ENCODE data around the gene UNK. TPM values are rescaled to one million over a fixed set of nuclear protein-coding genes. Genes with fewer than 3 reads are reported as not detected.

Gene UNK
- total RNA-seq, 6 experiments from 2014 or later: 5.8 to 29.2 (median 11.1) TPM

GRCh38 chr17:75764711-75765421, 19.7 kb upstream of the UNK start, which contains the start of gene GALK1:
Gene GALK1, minus strand, starts transcription at chr17:75765192. Its CDS starts 56 bp downstream, at chr17:75765136.
- H3K27me3 ChIP-seq: no peaks in the 10 kb centered on the region
- peaks cover 0 to 20% (median 7%) of the 10 kb centered on the region in 4 donors for H3K4me1 ChIP-seq
- intact Hi-C loops (cut with DNase I): no loop called here
- TF ChIP-seq CTCF (IDR thresholded peaks at IDR 0.05) (peak; percentile 54 to 61 (median 58)), POLR2A (IDR thresholded peaks at IDR 0.05) (peak; percentile 69)
- peak; percentile 81 to 86 (median 84) for DNase-seq
- no peaks in the 10 kb centered on the region for H3K36me3 ChIP-seq
- peak within 1 kb of the TSS; percentile 72 to 82 (median 74) for H3K4me3 ChIP-seq
- peak; percentile 76 to 89 (median 85) for ATAC-seq
- peak within 1 kb of the TSS; percentile 66 to 84 (median 72) for H3K27ac ChIP-seq
- H3K9me3 ChIP-seq: no peaks in the 10 kb centered on the region
- WGBS (ENCODE audit: insufficient coverage, low coverage, low lambda C conversion rate, missing lambda C conversion rate): 2% methylated on average over 11 of the region's 71 CpGs

- Histone ChIP-seq H3K27me3 (no peaks in the 10 kb centered on the region), H3K9me3 (no peaks in the 10 kb centered on the region), H3K36me3 (no peaks in the 10 kb centered on the region), H3K4me3 (no peak overlapping the region), H3K4me1 (peaks cover 0 to 31% (median 12%) of the 10 kb centered on the region in 4 donors), H3K27ac (peak overlapping the region in 1 of 3 donors; percentile 72)
- WGBS (ENCODE audit: insufficient coverage, low coverage, low lambda C conversion rate, missing lambda C conversion rate): 83% methylated on average over 2 of the region's 4 CpGs
- intact Hi-C loops (cut with DNase I): no loop called here
- TF ChIP-seq POLR2A (IDR thresholded peaks at IDR 0.05) (no peak), CTCF (IDR thresholded peaks at IDR 0.05) (no peak)
- DNase-seq (peak in 2 of 3 donors; percentile 18 to 46), ATAC-seq (no peak)
These were observed 18.6 kb upstream of the UNK start for GRCh38 chr17:75765981-75766380.

GRCh38 chr17:75767881-75768280, 16.7 kb upstream of the UNK start:
- Histone ChIP-seq H3K4me3 (no peak overlapping the region), H3K9me3 (no peaks in the 10 kb centered on the region), H3K27ac (no peak overlapping the region), H3K4me1 (peaks cover 0 to 50% (median 14%) of the 10 kb centered on the region in 4 donors), H3K36me3 (no peaks in the 10 kb centered on the region), H3K27me3 (no peaks in the 10 kb centered on the region)
- DNase-seq (peak in 2 of 3 donors; percentile 3 to 27), ATAC-seq (no peak)
- WGBS (ENCODE audit: insufficient coverage, low coverage, low lambda C conversion rate, missing lambda C conversion rate): 87% methylated on average over 6 of the region's 8 CpGs
- TF ChIP-seq CTCF (IDR thresholded peaks at IDR 0.05): no peak
- TF ChIP-seq POLR2A (IDR thresholded peaks at IDR 0.05): no peak
- intact Hi-C loops (cut with DNase I): no loop called here

GRCh38 chr17:75769536-75769935, 15.1 kb upstream of the UNK start:
- peaks cover 0 to 41% (median 10%) of the 10 kb centered on the region in 4 donors for H3K4me1 ChIP-seq
- TF ChIP-seq POLR2A (IDR thresholded peaks at IDR 0.05) (no peak), CTCF (IDR thresholded peaks at IDR 0.05) (no peak)
- H3K27ac ChIP-seq: peak overlapping the region in 2 of 3 donors; percentile 4 to 47
- intact Hi-C loops (cut with DNase I): no loop called here
- H3K36me3 ChIP-seq: no peaks in the 10 kb centered on the region
- H3K4me3 ChIP-seq: no peak overlapping the region
- no peaks in the 10 kb centered on the region for H3K27me3 ChIP-seq
- peak; percentile 1 to 45 (median 24) for ATAC-seq
- no peaks in the 10 kb centered on the region for H3K9me3 ChIP-seq
- 56% methylated on average over 3 of the region's 3 CpGs for WGBS (ENCODE audit: insufficient coverage, low coverage, low lambda C conversion rate, missing lambda C conversion rate)
- DNase-seq: peak in 1 of 3 donors; percentile 41

Measured in right lobe of liver (tissue), 6 donors.